Embryonic facial prominence (tissue), 1 donor: Measurements from ENCODE around the gene KCNK10.

Source experiments
- DNase-seq: peaks from one replicate; pipeline ENCODE4 v3.0.0-alpha.2; 2016; ENCODE audit errors: extremely low spot score

Gene KCNK10, protein sequence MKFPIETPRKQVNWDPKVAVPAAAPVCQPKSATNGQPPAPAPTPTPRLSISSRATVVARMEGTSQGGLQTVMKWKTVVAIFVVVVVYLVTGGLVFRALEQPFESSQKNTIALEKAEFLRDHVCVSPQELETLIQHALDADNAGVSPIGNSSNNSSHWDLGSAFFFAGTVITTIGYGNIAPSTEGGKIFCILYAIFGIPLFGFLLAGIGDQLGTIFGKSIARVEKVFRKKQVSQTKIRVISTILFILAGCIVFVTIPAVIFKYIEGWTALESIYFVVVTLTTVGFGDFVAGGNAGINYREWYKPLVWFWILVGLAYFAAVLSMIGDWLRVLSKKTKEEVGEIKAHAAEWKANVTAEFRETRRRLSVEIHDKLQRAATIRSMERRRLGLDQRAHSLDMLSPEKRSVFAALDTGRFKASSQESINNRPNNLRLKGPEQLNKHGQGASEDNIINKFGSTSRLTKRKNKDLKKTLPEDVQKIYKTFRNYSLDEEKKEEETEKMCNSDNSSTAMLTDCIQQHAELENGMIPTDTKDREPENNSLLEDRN

GRCh38 chr14:88323086-88323522 is at the start of gene KCNK10:
TSS of gene KCNK10 (minus strand) at chr14:88323269. CDS start at chr14:88322798, 471 bp downstream.
- no peak for DNase-seq

- no peak for DNase-seq
Measured at GRCh38 chr14:88369496-88369895, 46.4 kb upstream of the KCNK10 start.

DNA sequence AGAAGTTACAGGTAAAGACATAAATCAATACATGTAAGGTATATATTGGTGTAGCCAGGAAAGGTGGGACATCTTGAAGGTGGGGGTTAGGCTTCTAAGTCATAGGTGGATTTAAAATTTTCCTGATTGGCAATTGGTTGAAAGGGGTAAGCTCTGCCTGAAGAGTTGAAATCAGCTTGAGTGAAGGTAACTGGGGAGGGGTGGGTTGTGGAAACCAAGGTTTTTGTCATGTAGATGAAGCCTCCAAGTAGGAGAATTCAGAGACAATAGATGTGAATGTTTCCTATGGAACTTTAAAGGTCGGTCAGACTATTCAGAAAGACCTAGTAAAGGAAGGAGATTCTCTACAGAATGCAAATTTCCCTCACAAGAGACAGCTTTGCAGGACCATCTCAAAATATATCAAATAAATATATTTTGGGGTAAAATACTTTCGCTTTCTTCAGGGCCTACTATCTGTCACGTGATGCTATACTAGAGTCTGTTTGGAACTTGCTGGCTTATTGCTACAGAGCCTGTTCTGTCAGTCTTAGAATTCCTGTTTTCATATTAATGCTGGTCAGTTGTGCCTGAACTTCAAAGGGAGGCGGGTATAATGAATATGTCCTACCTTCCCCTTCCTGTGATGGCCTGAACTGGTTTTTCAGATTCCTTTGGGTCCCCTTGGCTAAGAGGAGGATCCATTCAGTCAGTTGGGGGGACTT is 41.8 kb upstream of the KCNK10 start:
- DNase-seq, result no peak

- no peak for DNase-seq
Measured at GRCh38 chr14:88363644-88364043, 40.6 kb upstream of the KCNK10 start.

DNA sequence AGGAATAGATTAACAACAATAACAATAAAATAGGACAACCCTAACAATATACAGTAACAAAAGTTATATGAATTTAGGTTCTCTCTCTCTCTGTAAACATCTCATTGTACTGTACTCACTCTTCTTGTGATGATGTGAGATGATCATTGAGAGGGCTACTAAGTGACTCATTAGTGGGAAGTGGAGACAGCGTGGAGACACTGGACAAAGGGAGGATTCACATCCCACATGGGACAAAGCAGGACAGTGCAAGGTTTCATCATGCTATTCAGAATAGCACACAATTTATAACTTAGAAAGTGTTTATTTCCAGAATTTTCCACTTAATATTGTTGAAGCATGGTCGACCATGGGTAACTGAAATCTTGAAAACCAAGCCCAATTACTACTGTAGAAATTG is 36.4 kb upstream of the KCNK10 start:
- no peak for DNase-seq

GRCh38 chr14:88354358-88354757 is 31.3 kb upstream of the KCNK10 start:
- DNase-seq, result no peak

DNA sequence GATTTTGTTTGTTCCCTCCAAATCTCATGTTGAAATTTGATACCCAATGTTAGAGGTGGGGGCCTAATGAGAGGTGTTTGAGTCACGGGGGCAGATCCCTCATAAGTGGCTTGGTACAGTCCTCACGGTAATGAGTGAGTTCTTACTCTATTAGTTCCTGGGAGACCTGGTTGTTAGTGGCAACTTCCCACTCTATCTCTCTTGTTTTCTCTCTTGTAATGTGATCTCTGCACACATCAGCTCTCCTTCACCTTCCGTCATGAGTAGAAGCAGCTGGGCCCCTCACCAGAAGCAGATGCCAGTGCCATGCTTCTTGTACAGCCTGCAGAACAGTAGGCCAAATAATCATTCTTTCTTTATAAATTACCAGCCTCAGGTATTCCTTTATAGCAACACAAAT is 29.6 kb upstream of the KCNK10 start:
- DNase-seq, result no peak

DNA sequence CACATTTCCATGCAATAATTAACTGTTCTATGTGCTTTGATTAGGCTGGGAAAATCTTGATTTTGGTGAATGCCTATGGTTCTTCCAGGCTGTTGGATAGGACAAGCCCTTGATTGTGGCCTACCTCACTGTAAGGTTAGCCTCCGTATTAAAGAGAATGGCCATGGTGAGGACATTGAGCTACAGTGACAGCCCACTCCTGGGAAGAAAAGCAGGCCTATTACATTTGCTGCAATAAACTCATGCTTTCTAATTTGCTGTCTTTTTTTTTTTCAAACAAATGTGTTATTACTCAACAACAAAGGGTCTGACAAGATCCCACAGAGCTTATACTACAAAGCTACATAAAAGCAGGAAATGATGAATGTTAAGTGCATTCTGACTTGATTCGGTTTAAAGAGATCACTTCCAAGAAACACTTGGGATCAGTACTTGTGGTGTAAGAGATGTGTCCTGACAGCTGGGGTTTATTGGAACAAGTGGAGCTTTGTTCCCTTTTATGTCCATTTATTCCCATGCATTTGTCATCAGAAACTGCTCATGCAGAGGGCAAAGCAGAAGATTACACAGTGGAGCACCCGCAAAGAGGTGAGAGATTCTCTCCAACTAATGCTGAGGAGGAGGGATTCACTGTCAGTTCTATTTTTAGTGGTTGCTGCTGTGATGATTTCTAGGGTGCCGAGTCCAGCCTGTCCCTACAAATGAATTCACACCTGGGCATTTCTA is 29.1 kb upstream of the KCNK10 start:
- no peak for DNase-seq

DNA sequence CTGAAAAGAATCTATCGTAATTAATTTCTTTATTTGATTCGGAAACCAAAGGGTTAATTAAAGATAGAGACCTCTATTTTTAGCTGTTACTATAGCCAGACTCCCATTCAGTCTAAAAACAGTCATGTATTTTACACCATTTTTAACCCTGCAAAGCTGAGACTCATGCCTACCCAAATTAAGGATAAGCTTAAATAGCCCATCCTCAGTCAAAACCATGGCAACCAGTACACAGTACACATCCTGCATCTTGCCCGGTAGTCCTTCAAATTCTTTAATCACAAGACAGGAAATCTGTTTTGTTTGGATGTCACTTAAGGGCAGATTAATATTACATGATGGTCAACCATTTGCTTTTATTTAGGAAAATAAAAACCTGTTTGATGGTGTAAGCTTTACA is 25.5 kb upstream of the KCNK10 start:
- DNase-seq, result no peak

- DNase-seq, result no peak
Measured at GRCh38 chr14:88346048-88346639, 23.1 kb upstream of the KCNK10 start.

DNA sequence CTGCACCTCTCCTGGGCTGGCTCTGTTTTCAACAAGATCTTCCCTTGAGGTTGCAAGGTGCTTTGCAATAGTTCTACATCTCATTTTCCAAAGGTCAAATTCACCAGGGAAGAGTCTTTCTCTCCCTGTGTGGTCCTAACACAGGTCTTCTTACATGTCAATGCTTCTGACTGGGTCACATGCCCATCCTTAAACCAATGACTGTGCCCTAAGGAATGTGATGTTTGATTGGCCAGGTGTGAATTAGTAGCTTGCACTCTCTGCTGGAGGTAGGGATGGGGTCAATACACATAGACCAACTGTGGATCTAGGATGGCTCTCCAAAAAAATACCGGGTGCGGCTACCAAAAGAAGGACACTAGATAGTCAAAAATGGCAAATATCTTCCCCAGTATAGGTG is 19.9 kb upstream of the KCNK10 start:
- no peak for DNase-seq

DNA sequence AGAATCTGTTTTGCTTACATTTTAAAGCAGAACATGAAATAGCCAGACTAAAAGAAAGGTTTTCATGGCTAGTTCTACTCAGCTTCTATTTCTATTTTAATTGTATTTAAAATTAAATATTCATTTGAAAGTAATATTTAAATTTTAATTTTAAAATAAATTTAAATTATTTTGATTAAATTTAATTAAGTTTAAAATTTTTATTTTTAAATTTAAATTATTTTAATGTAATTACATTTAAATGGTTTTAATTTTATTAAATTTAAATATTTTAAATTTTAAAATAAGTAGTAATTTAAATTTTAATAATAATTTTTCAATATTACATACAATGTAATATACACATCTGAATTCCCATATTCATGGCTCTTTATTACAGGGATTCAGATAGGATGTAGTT is 17.3 kb upstream of the KCNK10 start:
- DNase-seq, result no peak

DNA sequence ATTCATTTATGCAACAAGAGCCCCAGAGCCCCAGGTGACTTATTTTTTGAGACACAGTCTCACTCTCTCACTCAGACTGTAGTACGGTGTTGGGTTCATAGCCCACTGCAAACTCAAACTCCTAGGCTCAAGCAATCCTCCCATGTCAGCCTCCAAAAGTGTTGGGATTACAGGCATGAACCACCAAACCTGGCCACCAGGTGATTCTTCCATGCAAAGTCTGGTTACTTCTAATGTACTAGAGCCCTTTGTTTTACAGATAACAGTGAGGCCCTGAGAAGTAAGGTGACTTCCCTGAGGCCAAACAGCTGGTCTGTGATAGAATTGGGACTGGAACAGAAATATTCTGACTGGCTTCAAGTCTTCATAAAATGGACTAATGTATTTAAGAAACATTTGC is 10.0 kb upstream of the KCNK10 start:
- DNase-seq, result no peak

DNA sequence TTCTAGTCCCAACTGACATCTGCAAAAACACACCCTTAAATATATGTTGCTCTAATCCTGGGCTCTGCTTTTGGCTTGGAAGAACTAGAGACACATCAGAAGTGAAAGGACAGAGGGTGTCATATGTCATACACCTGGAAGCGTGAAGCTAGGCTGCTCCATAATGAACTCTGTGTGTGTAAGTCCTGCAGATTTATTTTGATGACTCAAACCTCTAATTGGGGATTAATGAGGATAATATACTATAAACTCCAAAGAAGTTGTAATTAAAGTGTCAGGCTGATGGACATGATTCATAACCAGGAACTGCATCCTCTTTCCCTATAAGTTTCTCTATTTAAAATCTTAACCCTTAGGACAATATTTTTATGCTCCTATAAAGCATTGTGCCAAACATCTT is 4.4 kb upstream of the KCNK10 start:
- DNase-seq, result no peak

- DNase-seq, result no peak
Measured at GRCh38 chr14:88326352-88327103, 3.5 kb upstream of the KCNK10 start.

DNA sequence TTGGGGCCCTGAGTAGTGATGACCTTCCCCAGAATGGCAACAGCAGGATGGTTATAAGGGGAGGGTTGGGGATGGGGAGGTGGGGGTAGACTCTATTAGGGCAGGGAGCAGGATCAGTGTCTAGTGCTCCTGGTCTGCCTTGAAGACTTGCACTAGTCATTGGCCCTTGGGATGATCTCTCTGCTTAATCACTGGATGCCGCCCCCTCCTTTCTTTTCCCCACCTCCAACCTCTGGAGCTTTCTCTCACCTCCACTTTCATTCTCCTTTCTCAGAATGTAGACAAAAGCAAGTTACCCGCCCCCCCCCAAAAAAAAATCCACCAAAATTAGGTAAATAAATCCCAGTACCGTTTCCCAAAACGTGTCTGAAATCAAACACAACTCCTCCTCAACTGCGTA is 2.8 kb upstream of the KCNK10 start:
- DNase-seq, result no peak

GRCh38 chr14:88324930-88325329 is 1.9 kb upstream of the KCNK10 start:
- no peak for DNase-seq

DNA sequence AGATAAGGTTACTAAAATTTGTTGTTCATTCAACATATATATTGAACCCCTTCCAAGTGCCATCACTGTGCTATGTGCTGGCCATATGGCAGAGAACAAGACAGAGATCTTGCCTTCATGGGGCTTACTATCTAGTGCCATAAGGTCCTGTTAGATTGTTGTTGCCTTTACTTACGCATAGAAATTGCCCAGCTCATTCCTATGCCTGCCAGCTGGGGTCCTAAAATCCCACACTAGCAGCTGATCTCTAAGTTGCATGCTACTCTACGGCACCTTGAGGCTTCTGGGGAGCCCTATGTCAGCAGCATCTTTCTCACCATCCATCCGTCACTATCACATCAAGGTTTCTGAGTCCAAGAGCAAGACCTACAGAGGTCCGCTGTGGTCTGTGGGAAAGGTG is 1.4 kb upstream of the KCNK10 start:
- DNase-seq, result no peak

DNA sequence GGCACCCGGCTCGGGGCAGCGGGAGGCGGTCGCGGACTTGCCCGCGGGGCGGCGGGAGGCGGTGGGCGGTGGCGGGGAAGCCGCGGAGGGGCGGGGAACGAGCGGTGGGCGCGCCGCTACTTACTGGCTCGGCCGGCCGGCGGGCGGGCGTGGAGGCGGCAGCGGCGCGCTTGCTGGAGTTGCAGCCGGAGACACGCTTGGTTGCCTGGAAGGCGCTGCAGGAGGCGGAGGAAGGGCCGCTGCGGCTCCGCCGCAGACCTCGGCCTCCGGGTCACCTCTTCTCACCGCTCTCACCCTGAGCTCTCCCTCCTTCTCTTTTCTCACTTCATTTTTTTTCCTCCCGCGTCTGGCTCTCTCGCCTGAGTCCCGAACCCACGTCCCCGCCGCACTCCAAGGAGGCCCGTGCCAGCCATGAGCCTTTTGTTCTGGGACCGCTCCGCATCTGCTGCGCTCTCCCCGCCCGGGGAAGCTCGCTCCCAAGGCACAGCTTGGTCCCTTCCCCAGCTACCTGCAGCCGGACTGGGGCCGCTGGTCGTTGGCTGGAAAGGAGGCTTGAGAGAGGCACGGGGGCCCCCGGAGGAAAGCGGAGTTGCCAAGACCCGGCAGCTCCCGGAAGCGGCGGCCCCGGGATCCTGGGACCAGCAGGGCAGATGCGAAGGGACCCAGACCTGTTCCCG is 592 bp upstream of the KCNK10 start:
- DNase-seq, result peak; percentile 15

DNA sequence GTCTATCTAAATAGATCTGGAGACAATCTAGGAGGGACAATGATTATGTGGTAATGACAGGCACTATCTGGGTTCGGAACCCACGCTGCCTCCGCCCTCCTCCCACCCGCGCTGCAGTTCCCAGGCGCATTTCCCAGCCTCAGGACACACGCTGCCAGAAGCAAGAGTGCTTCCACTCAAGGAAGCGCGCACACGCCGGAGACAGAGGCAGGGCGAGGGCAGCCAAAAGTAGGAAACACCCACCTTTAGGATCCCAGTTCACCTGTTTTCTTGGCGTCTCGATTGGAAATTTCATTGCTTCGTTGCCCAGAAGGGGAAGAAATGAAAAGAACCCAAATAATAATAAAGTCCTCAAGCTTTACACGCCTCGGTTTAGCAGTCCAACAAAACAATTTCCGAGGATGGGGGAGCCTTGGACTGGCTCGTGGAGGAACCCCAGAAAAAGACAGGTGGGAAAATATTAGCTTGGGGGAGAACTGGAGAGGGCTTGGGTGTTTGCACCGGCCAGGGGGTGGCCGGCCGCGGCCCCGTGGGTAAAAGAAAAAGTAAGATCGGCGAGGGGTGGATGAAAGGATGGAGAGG is 474 bp downstream of the KCNK10 start:
- DNase-seq, result no peak
